Prostate gland (tissue), 2 donors: ENCODE results near the gene ERC2. TPM values are rescaled to one million over a fixed set of nuclear protein-coding genes. Genes with fewer than 3 reads are reported as not detected.

Experiments used
- DNase-seq: peaks from one replicate; pipeline ENCODE4 v3.0.0-alpha.2; 2019; ENCODE audit warnings: low spot score
- H3K27ac ChIP-seq, 2 donors: fragments of 200-600 bp; sonication (generic); 2 replicates each; pipeline ENCODE4 v1.5.1; 2017 to 2019
- H3K27me3 ChIP-seq: fragments of 200-600 bp; sonication (generic); replicated peaks from 2 replicates; pipeline ENCODE4 v1.5.1; 2019; ENCODE audit not compliant: insufficient read depth
- H3K36me3 ChIP-seq, 2 donors: fragments of 200-600 bp; sonication (generic); 1 replicate in 1 of 2; 2 replicates in 1 of 2; pipeline versions ENCODE4 v1.5.1 to v1.8.1; 2017 to 2019
- H3K4me1 ChIP-seq: fragments of 200-600 bp; sonication (generic); replicated peaks from 2 replicates; pipeline ENCODE4 v1.5.1; 2019
- H3K4me3 ChIP-seq, 2 donors: fragments of 200-600 bp; sonication (generic); 2 replicates each; pipeline ENCODE4 v1.5.1; 2017 to 2019
- H3K9me3 ChIP-seq: fragments of 200-600 bp; sonication (generic); 2 replicates; pipeline ENCODE4 v1.5.1; 2017
- CTCF ChIP-seq, 4 experiments: fragments of 200-600 bp in 2 of 4; fragments of 450-650 bp in 2 of 4; sonication (generic) in 2 of 4; IDR thresholded peaks; 1 replicate in 3 of 4; 2 replicates in 1 of 4; pipeline ENCODE4 v1.5.1; 2016 to 2019; ENCODE audit warnings: antibody characterized with exemption in 4 of 4, mild to moderate bottlenecking in 2 of 4, moderate library complexity in 2 of 4
- POLR2A ChIP-seq: fragments of 450-650 bp; IDR thresholded peaks from one replicate; pipeline ENCODE4 v1.6.1; 2016; ENCODE audit warnings: antibody characterized with exemption, mild to moderate bottlenecking
- POLR2AphosphoS5 ChIP-seq: sonication (generic); formaldehyde crosslinking; IDR thresholded peaks from one replicate; pipeline ENCODE4 v1.6.1; 2017; ENCODE audit warnings: antibody characterized with exemption
- WGBS: methylation state at CpG from one replicate; pipeline ENCODE4 v1.1.5; 2018; 5-methylcytosine and 5-hydroxymethylcytosine counted together
- intact Hi-C: fragments of 100-400 bp; cut with DNase I; formaldehyde crosslinking; loops from one replicate; pipeline ENCODE4 v1.14.2; 2022
- total RNA-seq, 2 donors: library from RNA; depleted of rRNA; stranded (reverse); fragments of >200 nt; gene quantifications; one replicate each; pipeline ENCODE4 v1.1.0, GENCODE V29; 2016

Gene ERC2
- total RNA-seq, 2 donors from 2014 or later, result 1.0 to 2.7 TPM

- Histone ChIP-seq H3K4me1 (no peaks in the 10 kb centered on the region), H3K27ac (no peak overlapping the region), H3K27me3 (no peaks in the 10 kb centered on the region), H3K36me3 (no peaks in the 10 kb centered on the region), H3K9me3 (no peaks in the 10 kb centered on the region), H3K4me3 (no peak overlapping the region)
- no peak for DNase-seq
- WGBS, result 91% methylated on average over 2 of the region's 2 CpGs
- TF ChIP-seq POLR2A, result no peak
- intact Hi-C loops, result no loop called here
Observed at GRCh38 chr3:56361731-56362130, 106.5 kb downstream of the ERC2 start.

- Histone ChIP-seq H3K4me3 (no peak overlapping the region), H3K9me3 (no peaks in the 10 kb centered on the region), H3K36me3 (no peaks in the 10 kb centered on the region), H3K27ac (no peak overlapping the region), H3K4me1 (no peaks in the 10 kb centered on the region), H3K27me3 (no peaks in the 10 kb centered on the region)
- TF ChIP-seq POLR2AphosphoS5 (no peak), CTCF (IDR thresholded peaks at IDR 0.05) (no peak), POLR2A (no peak)
- DNase-seq, result no peak
- intact Hi-C loops, result no loop called here
- 69% methylated on average over 3 of the region's 3 CpGs for WGBS
Observed at GRCh38 chr3:56357266-56357665, 111.0 kb downstream of the ERC2 start.

DNA sequence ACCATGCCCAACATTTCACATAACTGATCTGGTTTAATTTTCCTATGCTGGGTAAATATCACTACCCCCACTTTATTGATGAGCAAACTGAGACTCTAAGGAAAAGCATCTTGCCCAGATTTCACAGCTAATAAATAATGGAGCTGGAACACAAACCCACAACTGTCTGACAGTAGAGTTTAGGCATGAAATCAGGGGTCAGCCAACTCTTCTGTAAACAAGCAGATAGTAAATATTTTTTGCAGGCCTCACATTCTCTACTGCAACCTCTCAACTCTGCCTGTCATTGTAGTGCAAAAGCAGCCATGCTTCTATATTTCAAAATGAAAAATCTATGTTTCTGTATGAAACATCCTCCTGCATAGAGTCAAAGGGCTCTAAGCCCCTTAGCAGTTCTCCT lies 111.5 kb downstream of the ERC2 start:
- Histone ChIP-seq H3K4me1 (no peaks in the 10 kb centered on the region), H3K9me3 (no peaks in the 10 kb centered on the region), H3K4me3 (no peak overlapping the region), H3K36me3 (no peaks in the 10 kb centered on the region), H3K27me3 (no peaks in the 10 kb centered on the region), H3K27ac (no peak overlapping the region)
- intact Hi-C loops, result no loop called here
- DNase-seq, result no peak
- TF ChIP-seq POLR2A (no peak), CTCF (IDR thresholded peaks at IDR 0.05) (no peak), POLR2AphosphoS5 (no peak)

GRCh38 chr3:56355570-56356185 lies 112.6 kb downstream of the ERC2 start:
- no peak for DNase-seq
- TF ChIP-seq POLR2A (no peak), POLR2AphosphoS5 (no peak), CTCF (IDR thresholded peaks at IDR 0.05) (no peak)
- H3K27ac ChIP-seq, result no peak overlapping the region
- H3K4me3 ChIP-seq, result no peak overlapping the region
- WGBS, result 82% methylated on average over 7 of the region's 7 CpGs
- no peaks in the 10 kb centered on the region for H3K9me3 ChIP-seq
- H3K27me3 ChIP-seq, result no peaks in the 10 kb centered on the region
- H3K4me1 ChIP-seq, result no peaks in the 10 kb centered on the region
- intact Hi-C loops, result no loop called here
- no peaks in the 10 kb centered on the region for H3K36me3 ChIP-seq

DNA sequence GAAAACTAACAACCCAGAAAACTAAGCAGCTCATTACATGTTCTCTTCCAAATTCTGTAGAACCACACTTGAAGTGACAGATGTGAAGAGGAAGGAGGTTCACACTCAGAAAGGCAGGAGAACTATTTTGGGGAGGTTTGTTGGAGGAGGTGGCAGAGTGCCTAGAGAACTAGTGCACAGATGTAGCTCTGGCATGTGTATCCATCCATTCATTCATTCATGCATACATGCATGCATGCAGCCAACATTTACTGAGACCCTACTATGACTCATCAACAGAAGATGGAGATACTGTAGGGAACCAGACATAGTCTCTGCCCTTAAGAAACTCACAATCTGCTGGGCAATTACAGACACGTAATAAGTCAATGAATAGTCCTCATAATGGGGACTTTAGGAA lies 116.7 kb downstream of the ERC2 start:
- Histone ChIP-seq H3K9me3 (no peaks in the 10 kb centered on the region), H3K27me3 (no peaks in the 10 kb centered on the region), H3K27ac (no peak overlapping the region), H3K4me3 (no peak overlapping the region), H3K36me3 (no peaks in the 10 kb centered on the region), H3K4me1 (no peaks in the 10 kb centered on the region)
- intact Hi-C loops, result no loop called here
- 46% methylated on average over 1 of the region's 1 CpG for WGBS
- TF ChIP-seq POLR2A, result no peak
- TF ChIP-seq CTCF (IDR thresholded peaks at IDR 0.05), result no peak
- TF ChIP-seq POLR2AphosphoS5, result no peak
- no peak for DNase-seq
